BLaER1 treated with 17β-estradiol and CSF1 and Interleukin-3, amounts not matched to agents 10 nM and 100 nM (cell line): ENCODE measurements around the gene TIMM10.
A peak's percentile ranks its signal among the peaks of the same experiment; 100 is the strongest.

Source experiments
- H3K27ac ChIP-seq, 11 experiments: shearing (Covaris generic); formaldehyde crosslinking; 2 replicates each; pipeline ENCODE4 v1.8.1; 2022
- H3K27me3 ChIP-seq, 11 experiments: shearing (Covaris generic); formaldehyde crosslinking; 2 replicates each; pipeline ENCODE4 v1.8.1; 2022
- H3K36me3 ChIP-seq, 11 experiments: shearing (Covaris generic); formaldehyde crosslinking; 2 replicates each; pipeline ENCODE4 v1.8.1; 2022
- H3K4me1 ChIP-seq, 10 experiments: shearing (Covaris generic); formaldehyde crosslinking; 2 replicates each; pipeline ENCODE4 v1.8.1; 2022
- H3K4me2 ChIP-seq, 11 experiments: shearing (Covaris generic); formaldehyde crosslinking; 2 replicates each; pipeline ENCODE4 v1.8.1; 2022
- H3K4me3 ChIP-seq, 10 experiments: shearing (Covaris generic); formaldehyde crosslinking; 2 replicates each; pipeline ENCODE4 v1.8.1; 2022
- H3K9ac ChIP-seq, 11 experiments: shearing (Covaris generic); formaldehyde crosslinking; 2 replicates each; pipeline ENCODE4 v1.8.1; 2022
- H3K9me3 ChIP-seq, 11 experiments: shearing (Covaris generic); formaldehyde crosslinking; replicated peaks in 1 of 11; 2 replicates each; pipeline ENCODE4 v1.8.1; 2022
- H4K20me1 ChIP-seq, 11 experiments: shearing (Covaris generic); formaldehyde crosslinking; 2 replicates each; pipeline ENCODE4 v1.8.1; 2022
- Cebpa-rat ChIP-seq, 11 experiments: shearing (Covaris generic); IDR thresholded peaks; 2 replicates each; pipeline ENCODE4 v1.8.1; 2022

Gene TIMM10

DNA sequence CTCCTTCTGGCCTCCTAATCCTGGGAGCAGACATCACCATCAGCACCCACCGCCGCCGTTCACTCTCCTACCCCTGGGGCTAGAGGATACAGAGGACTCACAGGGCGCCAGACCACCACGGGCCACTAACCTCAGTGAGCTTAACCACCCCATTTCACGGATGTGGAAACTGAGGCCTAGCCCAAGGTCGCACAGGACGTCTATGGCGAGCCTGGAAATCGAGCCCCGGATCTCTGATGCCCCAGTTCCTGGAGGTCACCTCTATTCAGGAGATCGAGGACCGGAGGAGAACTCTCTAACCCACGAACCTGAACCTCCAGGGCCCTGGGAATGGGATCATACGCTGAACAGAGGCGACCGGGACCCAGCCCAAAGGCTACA, 349 bp downstream of the TIMM10 start:
- TF ChIP-seq Cebpa-rat (IDR thresholded peaks at IDR 0.05): no peak
- Histone ChIP-seq H3K9ac (peak overlapping the region; percentile 77 to 92 (median 84)), H3K27ac (peak overlapping the region; percentile 45 to 90 (median 83); a peak in 21 of 22 replicates), H3K4me1 (peaks cover 22 to 33% (median 24%) of the 10 kb centered on the region in 10 experiments), H3K4me2 (peak overlapping the region; percentile 87 to 99 (median 94)), H3K27me3 (no peaks in the 10 kb centered on the region), H3K9me3 (no peaks in the 10 kb centered on the region), H3K4me3 (peak overlapping the region; percentile 73 to 94 (median 80)), H4K20me1 (peaks cover 0 to 27% (median 16%) of the 10 kb centered on the region in 11 experiments; a peak in 11 of 22 replicates), H3K36me3 (peaks cover 4 to 36% (median 23%) of the 10 kb centered on the region in 11 experiments; a peak in 20 of 22 replicates)

- TF ChIP-seq Cebpa-rat (IDR thresholded peaks at IDR 0.05): no peak
- Histone ChIP-seq H3K9me3 (peaks cover 0 to 6% (median 0%) of the 10 kb centered on the region in 11 experiments; a peak in 1 of 22 replicates), H3K9ac (peak overlapping the region; percentile 77 to 92 (median 84); a peak in 17 of 22 replicates), H3K4me1 (peaks cover 22 to 33% (median 24%) of the 10 kb centered on the region in 10 experiments), H3K27me3 (no peaks in the 10 kb centered on the region), H4K20me1 (peaks cover 0 to 27% (median 16%) of the 10 kb centered on the region in 11 experiments; a peak in 11 of 22 replicates), H3K27ac (peak overlapping the region in 1 of 11 experiments; percentile 90; a peak in 2 of 22 replicates), H3K4me3 (peak overlapping the region in 9 of 10 experiments; percentile 73 to 94 (median 80); a peak in 14 of 20 replicates), H3K4me2 (peak overlapping the region; percentile 87 to 99 (median 94)), H3K36me3 (peaks cover 4 to 44% (median 26%) of the 10 kb centered on the region in 11 experiments; a peak in 20 of 22 replicates)
Measured at GRCh38 chr11:57529012-57529411, 1.5 kb downstream of the TIMM10 start.

DNA sequence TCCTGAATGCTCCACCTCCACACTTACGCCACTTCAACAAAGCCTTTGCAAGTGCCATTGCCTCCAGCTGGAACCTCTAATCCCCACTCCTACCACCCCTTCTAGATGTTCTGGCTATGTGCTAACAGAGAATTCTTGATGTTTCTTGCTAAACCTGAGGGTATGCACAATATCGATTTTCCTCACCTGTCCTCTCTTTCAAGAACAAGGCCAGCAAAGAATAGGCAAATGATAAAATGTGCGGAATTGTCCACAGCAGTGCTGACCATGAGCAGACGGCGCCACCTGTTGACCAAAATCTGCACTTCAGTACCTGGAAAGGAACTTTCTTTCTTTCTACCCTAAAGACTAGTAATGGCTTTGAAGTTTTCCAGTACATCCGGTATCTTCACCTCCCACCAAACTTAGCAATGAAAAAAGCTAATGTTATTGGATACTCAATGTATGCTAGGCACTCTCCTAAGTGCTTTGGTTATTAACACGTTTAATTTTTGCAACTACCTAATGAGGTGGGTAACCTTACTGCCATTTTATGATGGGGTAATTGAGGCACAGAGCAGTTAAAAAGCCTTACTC, 3.4 kb downstream of the TIMM10 start:
- H3K4me3 ChIP-seq: no peak overlapping the region
- no peak overlapping the region; a peak in 1 of 22 replicates for H3K9ac ChIP-seq
- H3K36me3 ChIP-seq: peaks cover 4 to 44% (median 26%) of the 10 kb centered on the region in 11 experiments; a peak in 20 of 22 replicates
- no peak overlapping the region for H3K4me2 ChIP-seq
- H4K20me1 ChIP-seq: peaks cover 0 to 27% (median 16%) of the 10 kb centered on the region in 11 experiments; a peak in 11 of 22 replicates
- TF ChIP-seq Cebpa-rat (IDR thresholded peaks at IDR 0.05): no peak
- H3K4me1 ChIP-seq: peaks cover 22 to 33% (median 24%) of the 10 kb centered on the region in 10 experiments
- H3K27ac ChIP-seq: no peak overlapping the region
- H3K9me3 ChIP-seq: peaks cover 0 to 6% (median 0%) of the 10 kb centered on the region in 11 experiments; a peak in 1 of 22 replicates
- H3K27me3 ChIP-seq: no peaks in the 10 kb centered on the region

- H3K9ac ChIP-seq: no peak overlapping the region
- no peak for TF ChIP-seq Cebpa-rat (IDR thresholded peaks at IDR 0.05)
- H4K20me1 ChIP-seq: peaks cover 0 to 19% (median 10%) of the 10 kb centered on the region in 11 experiments; a peak in 11 of 22 replicates
- H3K4me3 ChIP-seq: no peak overlapping the region
- peaks cover 0 to 6% (median 0%) of the 10 kb centered on the region in 11 experiments; a peak in 1 of 22 replicates for H3K9me3 ChIP-seq
- peaks cover 0 to 35% (median 18%) of the 10 kb centered on the region in 11 experiments; a peak in 20 of 22 replicates for H3K36me3 ChIP-seq
- H3K4me1 ChIP-seq: peaks cover 0 to 8% (median 0%) of the 10 kb centered on the region in 10 experiments; a peak in 6 of 20 replicates
- H3K27me3 ChIP-seq: no peaks in the 10 kb centered on the region
- H3K27ac ChIP-seq: no peak overlapping the region
- H3K4me2 ChIP-seq: no peak overlapping the region
Measured at GRCh38 chr11:57523419-57523818, 7.1 kb downstream of the TIMM10 start.

- no peak overlapping the region for H3K4me2 ChIP-seq
- peaks cover 0 to 2% (median 0%) of the 10 kb centered on the region in 11 experiments; a peak in 2 of 22 replicates for H4K20me1 ChIP-seq
- H3K4me3 ChIP-seq: no peak overlapping the region
- no peaks in the 10 kb centered on the region for H3K27me3 ChIP-seq
- H3K9me3 ChIP-seq: peaks cover 0 to 6% (median 0%) of the 10 kb centered on the region in 11 experiments; a peak in 1 of 22 replicates
- peaks cover 0 to 17% (median 10%) of the 10 kb centered on the region in 11 experiments; a peak in 12 of 22 replicates for H3K36me3 ChIP-seq
- H3K9ac ChIP-seq: no peak overlapping the region
- no peak for TF ChIP-seq Cebpa-rat (IDR thresholded peaks at IDR 0.05)
- H3K4me1 ChIP-seq: peaks cover 2 to 10% (median 7%) of the 10 kb centered on the region in 10 experiments; a peak in 19 of 20 replicates
- no peak overlapping the region for H3K27ac ChIP-seq
Measured at GRCh38 chr11:57521116-57521515, 9.4 kb downstream of the TIMM10 start.

DNA sequence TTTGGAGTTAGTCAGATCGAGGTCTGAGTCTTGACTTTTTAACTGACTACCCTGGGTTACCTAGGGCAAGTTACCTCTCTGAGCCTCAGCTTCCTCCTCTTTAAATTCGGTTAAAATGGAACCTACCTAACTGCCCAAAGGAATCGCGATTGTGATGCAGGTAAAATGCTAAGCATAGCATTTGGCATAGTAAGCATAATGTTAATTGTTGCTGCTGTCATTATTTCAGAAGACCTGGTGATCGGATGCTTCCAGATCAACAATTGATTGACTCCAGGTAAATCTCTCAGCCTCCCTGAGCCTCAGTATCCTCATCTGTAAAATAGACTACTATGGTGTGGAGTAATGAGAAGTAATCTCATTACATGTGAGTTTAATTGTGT, 14.5 kb downstream of the TIMM10 start:
- H3K27me3 ChIP-seq: no peaks in the 10 kb centered on the region
- H3K4me1 ChIP-seq: peaks cover 18 to 44% (median 35%) of the 10 kb centered on the region in 10 experiments
- no peaks in the 10 kb centered on the region for H3K9me3 ChIP-seq
- peak overlapping the region; percentile 75 to 90 (median 85) for H3K9ac ChIP-seq
- peak overlapping the region; percentile 93 to 100 (median 97) for H3K4me2 ChIP-seq
- H3K4me3 ChIP-seq: peak overlapping the region; percentile 79 to 97 (median 88)
- TF ChIP-seq Cebpa-rat (IDR thresholded peaks at IDR 0.05): no peak
- peaks cover 0 to 26% (median 10%) of the 10 kb centered on the region in 11 experiments; a peak in 13 of 22 replicates for H4K20me1 ChIP-seq
- H3K27ac ChIP-seq: peak overlapping the region; percentile 12 to 88 (median 78); a peak in 20 of 22 replicates
- peaks cover 0 to 21% (median 4%) of the 10 kb centered on the region in 11 experiments; a peak in 10 of 22 replicates for H3K36me3 ChIP-seq

- TF ChIP-seq Cebpa-rat (IDR thresholded peaks at IDR 0.05): no peak
- peak within 1 kb of the TSS; percentile 93 to 100 (median 97) for H3K4me2 ChIP-seq
- H3K36me3 ChIP-seq: peaks cover 0 to 27% (median 9%) of the 10 kb centered on the region in 11 experiments; a peak in 10 of 22 replicates
- peak within 1 kb of the TSS; percentile 12 to 88 (median 78); a peak in 21 of 22 replicates for H3K27ac ChIP-seq
- H4K20me1 ChIP-seq: peaks cover 0 to 27% (median 10%) of the 10 kb centered on the region in 11 experiments; a peak in 13 of 22 replicates
- H3K4me3 ChIP-seq: peak within 1 kb of the TSS; percentile 79 to 97 (median 88)
- H3K9me3 ChIP-seq: no peaks in the 10 kb centered on the region
- peaks cover 18 to 45% (median 35%) of the 10 kb centered on the region in 10 experiments for H3K4me1 ChIP-seq
- H3K9ac ChIP-seq: peak within 1 kb of the TSS; percentile 75 to 90 (median 85)
- H3K27me3 ChIP-seq: no peaks in the 10 kb centered on the region
Measured at GRCh38 chr11:57515332-57516060, 15.1 kb downstream of the TIMM10 start, which contains the start of gene SLC43A1. TSS of gene SLC43A1 (minus strand) at chr11:57515702. CDS start at chr11:57514111, 1,591 bp downstream.

GRCh38 chr11:57514538-57515331, 15.8 kb downstream of the TIMM10 start:
- Histone ChIP-seq H3K9ac (peak overlapping the region; percentile 75 to 90 (median 85)), H3K4me1 (peaks cover 18 to 45% (median 35%) of the 10 kb centered on the region in 10 experiments), H3K27ac (peak overlapping the region in 10 of 11 experiments; percentile 54 to 88 (median 78); a peak in 20 of 22 replicates), H3K9me3 (no peaks in the 10 kb centered on the region), H3K4me3 (peak overlapping the region; percentile 79 to 97 (median 88)), H3K4me2 (peak overlapping the region; percentile 93 to 100 (median 97)), H4K20me1 (peaks cover 0 to 27% (median 10%) of the 10 kb centered on the region in 11 experiments; a peak in 13 of 22 replicates), H3K36me3 (peaks cover 0 to 29% (median 12%) of the 10 kb centered on the region in 11 experiments; a peak in 10 of 22 replicates), H3K27me3 (no peaks in the 10 kb centered on the region)
- TF ChIP-seq Cebpa-rat (IDR thresholded peaks at IDR 0.05): no peak
